Stomach (tissue), 9 donors: ENCODE results near the gene EREG. TPM values are rescaled to one million over a fixed set of nuclear protein-coding genes. Genes with fewer than 3 reads are reported as not detected.
A peak's percentile ranks its signal among the peaks of the same experiment; 100 is the strongest.

Source experiments
- DNase-seq, 2 donors: peaks; one replicate each; pipeline versions ENCODE4 v3.0.0 to v3.0.0-alpha.2; 2013 to 2019
- H3K27ac ChIP-seq, 5 donors: fragments of 200-600 bp in 4 of 5; sonication (generic) in 4 of 5; one replicate each; pipeline ENCODE4 v1.5.1; 2013 to 2019; ENCODE audit warnings: mild to moderate bottlenecking in 1 of 5, moderate library complexity in 1 of 5
- H3K27me3 ChIP-seq, 3 donors: fragments of 200-600 bp; sonication (generic); one replicate each; pipeline ENCODE4 v1.5.1; 2017 to 2019; ENCODE audit warnings: mixed run types in 1 of 3
- H3K36me3 ChIP-seq, 4 donors: fragments of 200-600 bp; sonication (generic); 1 replicate in 3 of 4; 2 replicates in 1 of 4; pipeline ENCODE4 v1.5.1; 2016 to 2019
- H3K4me1 ChIP-seq, 4 donors: fragments of 200-600 bp; sonication (generic); one replicate each; pipeline ENCODE4 v1.5.1; 2016 to 2019
- H3K4me3 ChIP-seq, 4 donors: fragments of 200-600 bp; sonication (generic) in 3 of 4; one replicate each; pipeline ENCODE4 v1.5.1; 2016 to 2019; ENCODE audit warnings: mild to moderate bottlenecking in 1 of 4
- H3K9me3 ChIP-seq, 4 donors: fragments of 200-600 bp; sonication (generic); one replicate each; pipeline ENCODE4 v1.5.1; 2016 to 2019
- EP300 ChIP-seq: sonication (generic); formaldehyde crosslinking; IDR thresholded peaks from one replicate; pipeline ENCODE4 v1.6.1; 2017; ENCODE audit warnings: antibody characterized with exemption
- POLR2A ChIP-seq, 4 donors: fragments of 450-650 bp; IDR thresholded peaks; one replicate each; pipeline ENCODE4 v1.6.1; 2016; ENCODE audit warnings: antibody characterized with exemption in 4 of 4, control low read depth in 2 of 4, mild to moderate bottlenecking in 1 of 4, moderate library complexity in 1 of 4
- POLR2AphosphoS5 ChIP-seq, 3 donors: sonication (generic); formaldehyde crosslinking; IDR thresholded peaks; one replicate each; pipeline ENCODE4 v1.6.1; 2016; ENCODE audit warnings: antibody characterized with exemption in 3 of 3
- WGBS, 5 donors: extraction: QIAGEN DNeasy Blood & Tissue Kit in 3 of 5; methylation state at CpG; one replicate each; pipeline versions ENCODE4 v1.1.5 to v1.1.7; 2013 to 2018; 5-methylcytosine and 5-hydroxymethylcytosine counted together
- intact Hi-C: fragments of 100-400 bp; cut with DNase I; formaldehyde crosslinking; loops from one replicate; pipeline ENCODE4 v1.15.1; 2023; ENCODE audit warnings: low total_unique reads
- polyA plus RNA-seq, 3 donors: library from polyadenylated mRNA; stranded (reverse); fragments of 200-250 nt; gene quantifications; one replicate each; pipeline ENCODE4 v1.2.3, GENCODE V29; 2013
- total RNA-seq, 5 donors: library from RNA; depleted of rRNA; stranded (reverse); fragments of >200 nt; gene quantifications; one replicate each; pipeline versions ENCODE4 v1.1.0 to v1.2.3, GENCODE V29; 2014 to 2016
- TF ChIP-seq, protein P1 (sequence below), 7 experiments: fragments of 450-650 bp in 4 of 7; fragments of 200-600 bp in 3 of 7; sonication (generic) in 3 of 7; IDR thresholded peaks; one replicate each; pipeline ENCODE4 v1.5.1; 2016 to 2019; ENCODE audit warnings: antibody characterized with exemption in 7 of 7, control low read depth in 2 of 7, mild to moderate bottlenecking in 1 of 7
- donor health status: healthy with polysubstance abuse.
- donor health status: Bipolar disorder and iron deficiency.
- donor health status: healthy.

EREG gene
- total and polyA plus RNA-seq, 8 donors, result 0.62 to 1.8 (median 0.73) TPM; not detected in 5

- no peak for TF ChIP-seq POLR2AphosphoS5 (IDR thresholded peaks at IDR 0.05)
- TF ChIP-seq, protein P1, sequence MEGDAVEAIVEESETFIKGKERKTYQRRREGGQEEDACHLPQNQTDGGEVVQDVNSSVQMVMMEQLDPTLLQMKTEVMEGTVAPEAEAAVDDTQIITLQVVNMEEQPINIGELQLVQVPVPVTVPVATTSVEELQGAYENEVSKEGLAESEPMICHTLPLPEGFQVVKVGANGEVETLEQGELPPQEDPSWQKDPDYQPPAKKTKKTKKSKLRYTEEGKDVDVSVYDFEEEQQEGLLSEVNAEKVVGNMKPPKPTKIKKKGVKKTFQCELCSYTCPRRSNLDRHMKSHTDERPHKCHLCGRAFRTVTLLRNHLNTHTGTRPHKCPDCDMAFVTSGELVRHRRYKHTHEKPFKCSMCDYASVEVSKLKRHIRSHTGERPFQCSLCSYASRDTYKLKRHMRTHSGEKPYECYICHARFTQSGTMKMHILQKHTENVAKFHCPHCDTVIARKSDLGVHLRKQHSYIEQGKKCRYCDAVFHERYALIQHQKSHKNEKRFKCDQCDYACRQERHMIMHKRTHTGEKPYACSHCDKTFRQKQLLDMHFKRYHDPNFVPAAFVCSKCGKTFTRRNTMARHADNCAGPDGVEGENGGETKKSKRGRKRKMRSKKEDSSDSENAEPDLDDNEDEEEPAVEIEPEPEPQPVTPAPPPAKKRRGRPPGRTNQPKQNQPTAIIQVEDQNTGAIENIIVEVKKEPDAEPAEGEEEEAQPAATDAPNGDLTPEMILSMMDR (IDR thresholded peaks at IDR 0.05), result no peak
- TF ChIP-seq EP300, result no peak
- TF ChIP-seq POLR2A (IDR thresholded peaks at IDR 0.05), result no peak
- H3K27ac ChIP-seq, result no peak overlapping the region
- H3K27me3 ChIP-seq, result no peaks in the 10 kb centered on the region
- H3K4me3 ChIP-seq, result no peak overlapping the region
- no peaks in the 10 kb centered on the region for H3K36me3 ChIP-seq
- H3K4me1 ChIP-seq, result peaks cover 0 to 13% (median 5%) of the 10 kb centered on the region in 4 donors
- intact Hi-C loops, result no loop called here
- DNase-seq, result no peak
- H3K9me3 ChIP-seq, result no peaks in the 10 kb centered on the region
Observed at GRCh38 chr4:74391346-74391745, 26.4 kb downstream of the EREG start.

GRCh38 chr4:74391890-74392475, 27.0 kb downstream of the EREG start:
- H3K27ac ChIP-seq, result no peak overlapping the region
- H3K9me3 ChIP-seq, result no peaks in the 10 kb centered on the region
- H3K4me1 ChIP-seq, result peaks cover 0 to 13% (median 5%) of the 10 kb centered on the region in 4 donors
- TF ChIP-seq POLR2A (IDR thresholded peaks at IDR 0.05), result no peak
- no peak for TF ChIP-seq EP300
- TF ChIP-seq, protein P1 (IDR thresholded peaks at IDR 0.05), result no peak
- no peak for TF ChIP-seq POLR2AphosphoS5 (IDR thresholded peaks at IDR 0.05)
- DNase-seq, result no peak
- H3K36me3 ChIP-seq, result no peaks in the 10 kb centered on the region
- intact Hi-C loops, result no loop called here
- WGBS, 5 donors, result 81 to 91% (median 87%) methylated on average over 2 of the region's 2 CpGs
- H3K27me3 ChIP-seq, result no peaks in the 10 kb centered on the region
- no peak overlapping the region for H3K4me3 ChIP-seq

DNA sequence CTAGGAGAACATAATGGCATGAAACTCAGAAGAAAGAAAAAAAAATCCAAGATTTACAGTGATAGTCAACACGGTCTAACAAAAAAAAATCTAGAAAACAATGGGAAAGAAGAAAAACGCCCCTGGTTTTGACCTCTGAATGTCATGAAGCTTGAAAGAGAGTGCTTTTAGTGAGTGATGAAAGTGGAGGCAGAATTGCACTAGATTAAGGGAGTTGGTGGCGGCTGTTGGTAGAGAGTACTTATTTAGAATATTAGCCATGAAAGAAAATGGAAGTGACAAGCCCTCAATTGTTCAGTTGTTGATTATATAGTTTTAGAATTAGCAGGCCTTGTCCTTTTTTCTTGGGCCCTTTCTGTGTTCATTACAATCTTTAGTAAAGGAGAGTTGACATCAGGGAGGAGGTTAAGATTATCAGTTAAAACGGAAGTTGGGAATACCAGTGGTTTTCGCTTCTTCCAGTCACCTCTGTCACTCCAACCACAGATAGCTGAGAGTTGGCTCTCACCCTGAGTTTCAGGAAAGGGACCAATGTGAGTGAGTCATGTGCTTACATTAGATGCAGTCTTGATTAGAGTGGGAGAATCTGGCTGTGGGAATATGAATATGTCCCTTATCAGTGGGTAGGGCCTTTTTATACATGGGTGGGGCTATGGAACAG, 29.7 kb downstream of the EREG start:
- intact Hi-C loops, result no loop called here
- TF ChIP-seq, protein P1 (IDR thresholded peaks at IDR 0.05), result no peak
- TF ChIP-seq POLR2AphosphoS5 (IDR thresholded peaks at IDR 0.05), result peak in 2 of 3 donors; percentile 60 to 69
- no peak for TF ChIP-seq POLR2A (IDR thresholded peaks at IDR 0.05)
- TF ChIP-seq EP300, result no peak
- Histone ChIP-seq H3K9me3 (no peaks in the 10 kb centered on the region), H3K4me3 (no peak overlapping the region), H3K27me3 (no peaks in the 10 kb centered on the region), H3K4me1 (peaks cover 0 to 23% (median 10%) of the 10 kb centered on the region in 4 donors), H3K36me3 (no peaks in the 10 kb centered on the region), H3K27ac (peak overlapping the region in 2 of 5 donors; percentile 9 to 55)
- 57 to 75% (median 70%) methylated on average over 5 of the region's 5 CpGs for WGBS, 5 donors
- no peak for DNase-seq

DNA sequence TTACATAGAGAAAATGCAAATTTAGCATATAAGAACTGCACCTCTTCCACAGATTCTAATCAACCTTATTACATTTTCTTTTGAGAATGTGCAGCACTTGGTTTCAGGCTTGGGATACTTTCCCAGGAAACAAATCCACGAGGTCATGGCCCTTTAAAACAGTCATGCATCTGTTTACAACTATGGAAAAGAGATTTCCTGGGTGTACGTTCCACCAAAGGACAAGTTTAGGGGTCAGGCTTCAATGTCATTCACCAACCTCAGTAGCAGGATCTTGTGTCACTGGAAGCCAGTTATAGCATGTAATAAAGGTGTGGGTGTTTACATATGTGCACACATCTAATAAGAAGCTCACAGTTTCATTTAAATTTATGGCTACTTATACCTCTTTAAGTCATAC, 30.7 kb downstream of the EREG start:
- peak overlapping the region in 2 of 5 donors; percentile 36 to 52 for H3K27ac ChIP-seq
- DNase-seq, result no peak

More for the DNA sequence above, 30.7 kb downstream of the EREG start:
- Histone ChIP-seq H3K36me3 (no peaks in the 10 kb centered on the region), H3K4me3 (no peak overlapping the region), H3K4me1 (peaks cover 0 to 23% (median 10%) of the 10 kb centered on the region in 4 donors), H3K27me3 (no peaks in the 10 kb centered on the region), H3K9me3 (no peaks in the 10 kb centered on the region)
- TF ChIP-seq POLR2A (IDR thresholded peaks at IDR 0.05) (no peak), EP300 (no peak), POLR2AphosphoS5 (IDR thresholded peaks at IDR 0.05) (no peak)
- TF ChIP-seq, protein P1 (IDR thresholded peaks at IDR 0.05), result no peak
- WGBS, 5 donors, result 17 to 45% (median 32%) methylated on average over 2 of the region's 2 CpGs
- intact Hi-C loops, result no loop called here
